WTC11 (cell line): ENCODE data around the gene ARL6IP5. TPM values are rescaled to one million over a fixed set of nuclear protein-coding genes. Genes with fewer than 3 reads are reported as not detected.

ENCODE experiments used
- ATAC-seq: fragments of 200-7000 bp; cut with Tn5 transposase; 2 replicates; pipeline ENCODE4 v1.10.0; 2021; ENCODE audit warnings: mild to moderate bottlenecking, moderate library complexity
- CTCF ChIA-PET: fragments of 300-600 bp; sonication (Branson Sonifier 250); formaldehyde crosslinking; loops from one replicate; lab custom pipeline; 2021; ENCODE audit warnings: antibody characterized with exemption; lab: Charles Lee
- POLR2A ChIA-PET: fragments of 350-600 bp; sonication (Branson Sonifier 250); formaldehyde crosslinking; loops from one replicate; lab custom pipeline; 2021; ENCODE audit warnings: antibody characterized with exemption; lab: Charles Lee
- DNase-seq: peaks from one replicate; pipeline ENCODE4 v3.0.0; 2021; ENCODE audit warnings: low spot score
- H3K27ac Mint-ChIP-seq: 2 replicates; pipeline ENCODE4 v1.8.0; 2021; ENCODE audit warnings: mixed read lengths
- H3K27me3 Mint-ChIP-seq: 2 replicates; pipeline ENCODE4 v1.8.0; 2021; ENCODE audit warnings: low read depth, mild to moderate bottlenecking, moderate library complexity, mixed read lengths
- H3K36me3 Mint-ChIP-seq: 2 replicates; pipeline ENCODE4 v1.8.0; 2021; ENCODE audit warnings: mixed read lengths
- H3K4me1 Mint-ChIP-seq: 2 replicates; pipeline ENCODE4 v1.8.0; 2022; ENCODE audit warnings: mixed read lengths
- H3K4me3 Mint-ChIP-seq: 2 replicates; pipeline ENCODE4 v1.8.0; 2021; ENCODE audit warnings: mild to moderate bottlenecking, moderate library complexity, mixed read lengths
- H3K9me3 Mint-ChIP-seq: 2 replicates; pipeline ENCODE4 v1.8.0; 2021; ENCODE audit warnings: mixed read lengths
- CREM ChIP-seq: sonication (generic); formaldehyde crosslinking; IDR thresholded peaks from 2 replicates; pipeline ENCODE4 v1.8.1; 2022; ENCODE audit warnings: mild to moderate bottlenecking, missing genetic modification reagents, moderate library complexity
- FOXP1 ChIP-seq: sonication (generic); formaldehyde crosslinking; IDR thresholded peaks from 2 replicates; pipeline ENCODE4 v1.8.0; 2022; ENCODE audit warnings: missing genetic modification reagents, mild to moderate bottlenecking, moderate library complexity, borderline replicate concordance
- GRHL2 ChIP-seq: fragments of 250-450 bp; sonication (Bioruptor Pico); IDR thresholded peaks from 2 replicates; pipeline ENCODE4 v1.8.0; 2022; ENCODE audit warnings: mild to moderate bottlenecking, moderate library complexity; ENCODE audit not compliant: insufficient replicate concordance, severe bottlenecking
- HMGXB4 ChIP-seq: sonication (generic); formaldehyde crosslinking; IDR thresholded peaks from 2 replicates; pipeline ENCODE4 v1.8.1; 2023; ENCODE audit warnings: mild to moderate bottlenecking, moderate library complexity, missing genetic modification reagents
- IRF2 ChIP-seq: sonication (generic); formaldehyde crosslinking; IDR thresholded peaks from 2 replicates; pipeline ENCODE4 v1.8.0; 2022; ENCODE audit warnings: low read depth, missing genetic modification reagents, borderline replicate concordance
- JAZF1 ChIP-seq: fragments of 250-450 bp; sonication (Bioruptor Pico); IDR thresholded peaks from 2 replicates; pipeline ENCODE4 v1.9.0; 2021; ENCODE audit warnings: moderate library complexity, mild to moderate bottlenecking, inconsistent platforms
- NFE2L1 ChIP-seq: sonication (generic); formaldehyde crosslinking; IDR thresholded peaks from 2 replicates; pipeline ENCODE4 v1.8.1; 2023; ENCODE audit warnings: missing genetic modification reagents
- NR1H2 ChIP-seq: sonication (generic); formaldehyde crosslinking; IDR thresholded peaks from 2 replicates; pipeline ENCODE4 v1.9.0; 2021; ENCODE audit warnings: mild to moderate bottlenecking, moderate library complexity, missing genetic modification reagents
- PRRX2 ChIP-seq: fragments of 250-450 bp; sonication (Bioruptor Pico); IDR thresholded peaks from 2 replicates; pipeline ENCODE4 v1.8.0; 2021; ENCODE audit warnings: mild to moderate bottlenecking
- RELA ChIP-seq: sonication (generic); formaldehyde crosslinking; IDR thresholded peaks from 2 replicates; pipeline ENCODE4 v1.8.1; 2022; ENCODE audit warnings: missing genetic modification reagents, mild to moderate bottlenecking, borderline replicate concordance
- SMAD3 ChIP-seq: sonication (generic); formaldehyde crosslinking; IDR thresholded peaks from 2 replicates; pipeline ENCODE4 v1.8.0; 2022; ENCODE audit warnings: missing genetic modification reagents, mild to moderate bottlenecking, borderline replicate concordance
- TEAD1 ChIP-seq: sonication (generic); formaldehyde crosslinking; IDR thresholded peaks from 2 replicates; pipeline ENCODE4 v1.8.0; 2022; ENCODE audit warnings: mild to moderate bottlenecking, missing genetic modification reagents
- ZBTB21 ChIP-seq: sonication (generic); formaldehyde crosslinking; IDR thresholded peaks from 2 replicates; pipeline ENCODE4 v1.8.1; 2023; ENCODE audit warnings: mild to moderate bottlenecking, missing genetic modification reagents, borderline replicate concordance
- ZNF121 ChIP-seq: sonication (generic); formaldehyde crosslinking; IDR thresholded peaks from 2 replicates; pipeline ENCODE4 v1.8.0; 2023; ENCODE audit warnings: missing genetic modification reagents
- ZNF416 ChIP-seq: fragments of 250-450 bp; sonication (Bioruptor Pico); IDR thresholded peaks from 2 replicates; pipeline ENCODE4 v1.9.0; 2021; ENCODE audit warnings: mild to moderate bottlenecking, inconsistent platforms
- ZNF423 ChIP-seq: fragments of 250-450 bp; sonication (Bioruptor Pico); IDR thresholded peaks from 2 replicates; pipeline ENCODE4 v2.1.2; 2022; ENCODE audit warnings: mild to moderate bottlenecking, moderate library complexity
- total RNA-seq: library from RNA; stranded (reverse); gene quantifications from 3 replicates; pipeline ENCODE4 v1.2.3, GENCODE V29; 2021
- TF ChIP-seq, protein P1 (sequence below): fragments of 200-600 bp; IDR thresholded peaks from 2 replicates; pipeline ENCODE4 v1.8.0; 2022; ENCODE audit warnings: antibody characterized with exemption
- TF ChIP-seq, protein P2 (sequence below): sonication (generic); formaldehyde crosslinking; IDR thresholded peaks from 2 replicates; pipeline ENCODE4 v1.8.0; 2022; ENCODE audit warnings: mild to moderate bottlenecking, missing genetic modification reagents
- TF ChIP-seq, protein P3 (sequence below): sonication (generic); formaldehyde crosslinking; conservative IDR thresholded peaks from 2 replicates; pipeline ENCODE4 v1.8.1; 2023; ENCODE audit warnings: mild to moderate bottlenecking, low read depth, missing genetic modification reagents, moderate library complexity

Gene ARL6IP5
- total RNA-seq, 1 experiment from 2014 or later, result 28.4 TPM

DNA sequence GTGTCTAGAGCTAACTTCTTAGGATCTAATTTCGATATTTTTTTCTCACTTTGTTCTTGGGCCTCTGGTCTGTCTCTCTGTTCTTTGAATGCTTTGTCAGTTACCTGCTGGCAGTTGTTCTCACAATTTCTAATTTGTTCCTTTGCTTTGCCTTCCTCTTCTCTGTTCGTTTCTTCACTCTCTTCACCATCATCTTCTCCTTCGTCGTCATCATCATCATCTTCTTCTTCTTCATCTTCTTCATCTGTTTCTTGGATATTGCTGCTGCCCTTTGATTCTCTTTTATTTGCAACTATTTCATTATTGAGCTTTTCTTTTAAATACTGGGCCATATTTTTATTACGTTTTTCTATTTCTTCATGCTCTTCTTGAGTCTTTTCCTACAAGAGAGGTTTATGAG lies 34.9 kb downstream of the ARL6IP5 start (continued):
- TF ChIP-seq ZNF121 (CRISPR knock-in tag) (no peak), NFE2L1 (CRISPR knock-in tag) (no peak), RELA (CRISPR knock-in tag) (no peak), IRF2 (no peak)

- ChIA-PET CTCF (interaction anchor here (0.5 to 2.2 kb wide), 27 partner anchors 9 to 304 kb away, joined by 3 to 17 read pairs (median 3); no protein-coding TSS in a partner anchor), POLR2A (interaction anchor here (0.5 kb wide), 1 partner anchor 566 kb away, joined by 4 read pairs; no protein-coding TSS in a partner anchor)
- Mint-ChIP-seq H3K27ac (no peak overlapping the region), H3K4me1 (peaks cover 8% of the 10 kb centered on the region; the same call in 1 of the 2 replicates), H3K4me3 (no peak overlapping the region), H3K36me3 (no peaks in the 10 kb centered on the region), H3K9me3 (no peaks in the 10 kb centered on the region), H3K27me3 (no peaks in the 10 kb centered on the region)
- peak; percentile 90 for DNase-seq
- peak; percentile 74 for ATAC-seq
- TF ChIP-seq ZBTB21 (CRISPR knock-in tag), result no peak
- TF ChIP-seq, protein P1, sequence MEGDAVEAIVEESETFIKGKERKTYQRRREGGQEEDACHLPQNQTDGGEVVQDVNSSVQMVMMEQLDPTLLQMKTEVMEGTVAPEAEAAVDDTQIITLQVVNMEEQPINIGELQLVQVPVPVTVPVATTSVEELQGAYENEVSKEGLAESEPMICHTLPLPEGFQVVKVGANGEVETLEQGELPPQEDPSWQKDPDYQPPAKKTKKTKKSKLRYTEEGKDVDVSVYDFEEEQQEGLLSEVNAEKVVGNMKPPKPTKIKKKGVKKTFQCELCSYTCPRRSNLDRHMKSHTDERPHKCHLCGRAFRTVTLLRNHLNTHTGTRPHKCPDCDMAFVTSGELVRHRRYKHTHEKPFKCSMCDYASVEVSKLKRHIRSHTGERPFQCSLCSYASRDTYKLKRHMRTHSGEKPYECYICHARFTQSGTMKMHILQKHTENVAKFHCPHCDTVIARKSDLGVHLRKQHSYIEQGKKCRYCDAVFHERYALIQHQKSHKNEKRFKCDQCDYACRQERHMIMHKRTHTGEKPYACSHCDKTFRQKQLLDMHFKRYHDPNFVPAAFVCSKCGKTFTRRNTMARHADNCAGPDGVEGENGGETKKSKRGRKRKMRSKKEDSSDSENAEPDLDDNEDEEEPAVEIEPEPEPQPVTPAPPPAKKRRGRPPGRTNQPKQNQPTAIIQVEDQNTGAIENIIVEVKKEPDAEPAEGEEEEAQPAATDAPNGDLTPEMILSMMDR, result peak; percentile 94
These were observed 36.2 kb downstream of the ARL6IP5 start for GRCh38 chr3:69120879-69121464.

- TF ChIP-seq ZBTB21 (CRISPR knock-in tag) (no peak), PRRX2 (CRISPR knock-in tag) (no peak), NR1H2 (CRISPR knock-in tag) (no peak), GRHL2 (CRISPR knock-in tag) (no peak), TEAD1 (no peak), ZNF423 (CRISPR knock-in tag) (no peak), FOXP1 (CRISPR knock-in tag) (no peak), ZNF416 (no peak), SMAD3 (no peak), CREM (CRISPR knock-in tag) (no peak), HMGXB4 (CRISPR knock-in tag) (no peak), JAZF1 (CRISPR knock-in tag) (no peak)
- TF ChIP-seq, protein P2, sequence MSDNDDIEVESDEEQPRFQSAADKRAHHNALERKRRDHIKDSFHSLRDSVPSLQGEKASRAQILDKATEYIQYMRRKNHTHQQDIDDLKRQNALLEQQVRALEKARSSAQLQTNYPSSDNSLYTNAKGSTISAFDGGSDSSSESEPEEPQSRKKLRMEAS (CRISPR knock-in tag), result no peak
- TF ChIP-seq, protein P3, sequence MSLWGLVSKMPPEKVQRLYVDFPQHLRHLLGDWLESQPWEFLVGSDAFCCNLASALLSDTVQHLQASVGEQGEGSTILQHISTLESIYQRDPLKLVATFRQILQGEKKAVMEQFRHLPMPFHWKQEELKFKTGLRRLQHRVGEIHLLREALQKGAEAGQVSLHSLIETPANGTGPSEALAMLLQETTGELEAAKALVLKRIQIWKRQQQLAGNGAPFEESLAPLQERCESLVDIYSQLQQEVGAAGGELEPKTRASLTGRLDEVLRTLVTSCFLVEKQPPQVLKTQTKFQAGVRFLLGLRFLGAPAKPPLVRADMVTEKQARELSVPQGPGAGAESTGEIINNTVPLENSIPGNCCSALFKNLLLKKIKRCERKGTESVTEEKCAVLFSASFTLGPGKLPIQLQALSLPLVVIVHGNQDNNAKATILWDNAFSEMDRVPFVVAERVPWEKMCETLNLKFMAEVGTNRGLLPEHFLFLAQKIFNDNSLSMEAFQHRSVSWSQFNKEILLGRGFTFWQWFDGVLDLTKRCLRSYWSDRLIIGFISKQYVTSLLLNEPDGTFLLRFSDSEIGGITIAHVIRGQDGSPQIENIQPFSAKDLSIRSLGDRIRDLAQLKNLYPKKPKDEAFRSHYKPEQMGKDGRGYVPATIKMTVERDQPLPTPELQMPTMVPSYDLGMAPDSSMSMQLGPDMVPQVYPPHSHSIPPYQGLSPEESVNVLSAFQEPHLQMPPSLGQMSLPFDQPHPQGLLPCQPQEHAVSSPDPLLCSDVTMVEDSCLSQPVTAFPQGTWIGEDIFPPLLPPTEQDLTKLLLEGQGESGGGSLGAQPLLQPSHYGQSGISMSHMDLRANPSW (CRISPR knock-in tag), result no peak
- TF ChIP-seq, protein P1, result no peak
- Mint-ChIP-seq H3K4me1 (peaks cover 8% of the 10 kb centered on the region; the same call in 1 of the 2 replicates), H3K27ac (no peak overlapping the region), H3K27me3 (no peaks in the 10 kb centered on the region), H3K36me3 (no peaks in the 10 kb centered on the region), H3K4me3 (no peak overlapping the region), H3K9me3 (no peaks in the 10 kb centered on the region)
- ChIA-PET POLR2A (interaction anchor here (0.5 kb wide), 1 partner anchor 566 kb away, joined by 4 read pairs; no protein-coding TSS in a partner anchor), CTCF (interaction anchor here (0.5 to 2.2 kb wide), 26 partner anchors 8 to 303 kb away, joined by 3 to 17 read pairs (median 4); no protein-coding TSS in a partner anchor)
- ATAC-seq (no peak), DNase-seq (no peak)
These were observed 36.8 kb downstream of the ARL6IP5 start for GRCh38 chr3:69121513-69121912.
